A549 treated with ZK216348 at 1 μM for 4 hours (cell line): ENCODE results near the gene OR5B12. TPM values are rescaled to one million over a fixed set of nuclear protein-coding genes. Genes with fewer than 3 reads are reported as not detected.

Source experiments
- total RNA-seq: library from RNA; stranded (reverse); fragments of 200-300 nt; extraction: Qiagen RNA extraction; gene quantifications from 5 replicates; pipeline ENCODE4 v1.2.3, GENCODE V29; 2022; ENCODE audit warnings: low read depth

The OR5B12 gene
- not detected in 5 replicates for total RNA-seq

DNA sequence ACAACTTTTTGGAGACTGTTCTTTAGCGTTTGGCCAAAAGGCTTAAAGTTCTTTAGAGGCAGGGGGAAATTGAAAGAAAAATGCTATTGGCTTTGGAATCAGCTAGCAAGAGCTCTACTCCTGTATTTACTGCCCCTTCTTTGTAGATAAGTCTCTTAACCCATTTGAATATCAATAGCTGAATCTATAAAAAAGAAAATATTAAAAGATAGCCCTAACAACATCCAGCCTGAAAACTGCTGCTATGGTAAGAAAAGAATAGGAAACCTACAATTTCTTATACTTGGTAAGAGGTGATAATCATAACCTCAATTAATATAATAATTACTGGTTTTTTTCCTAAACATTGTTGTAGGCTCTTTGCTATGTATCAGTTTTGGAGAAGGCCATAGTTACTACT is at the start of gene OR5B12:
Gene OR5B12 (minus strand): TSS at position 101 of the 400 bp plus-strand sequence. CDS start 2,085 bp downstream, outside the sequence.

GRCh38 chr11:58428021-58428420 is 14.0 kb downstream of the OR5B12 start, which contains the start of gene OR5B2:
Gene OR5B2, minus strand, starts transcription at chr11:58428121. Its CDS starts 4,860 bp downstream, at chr11:58423261.

DNA sequence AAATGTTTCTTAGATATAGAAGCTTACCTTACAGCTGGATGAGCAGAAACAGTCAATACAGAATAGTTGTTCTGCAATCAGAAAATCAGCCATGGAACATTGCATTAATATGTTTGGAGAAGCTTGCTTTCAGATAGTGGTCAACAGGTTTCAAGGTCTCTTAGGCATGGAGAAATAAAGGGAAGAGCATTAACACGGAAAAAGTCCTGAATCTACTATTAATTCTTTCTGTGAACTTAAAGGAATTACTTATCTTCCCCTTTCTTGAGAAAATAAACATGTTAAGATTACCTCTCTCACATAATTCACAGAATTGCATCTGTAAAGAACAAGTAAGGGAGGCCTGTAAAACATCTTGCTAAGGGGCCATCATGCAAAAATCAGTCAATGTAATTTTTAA is 35.3 kb downstream of the OR5B12 start, which contains the start of gene OR5B3:
Gene OR5B3 (minus strand): TSS at position 101 of the 400 bp plus-strand sequence. CDS start 3,465 bp downstream, outside the sequence.

Other genes with a start within 250 kb of the OR5B12 start
- gene OR1S2, start 238.1 kb downstream of the OR5B12 start, total RNA-seq = not detected in 5 replicates
- gene OR1S1, start 229.5 kb downstream of the OR5B12 start, total RNA-seq = not detected in 5 replicates
- not detected in 5 replicates for gene OR10Q1, start 213.3 kb downstream of the OR5B12 start, total RNA-seq
- not detected in 5 replicates for gene OR10W1, start 174.0 kb downstream of the OR5B12 start, total RNA-seq
- not detected in 5 replicates for gene OR5B17, start 83.2 kb downstream of the OR5B12 start, total RNA-seq
- gene OR5B3, start 35.4 kb downstream of the OR5B12 start, total RNA-seq = not detected in 5 replicates
- gene OR5B2, start 14.1 kb downstream of the OR5B12 start, total RNA-seq = not detected in 5 replicates
- not detected in 5 replicates for gene OR5B21, start 65.9 kb upstream of the OR5B12 start, total RNA-seq
- gene LPXN, start 133.6 kb upstream of the OR5B12 start, total RNA-seq = 2.2 to 4.1 TPM (median 2.5 TPM) in 5 replicates
- 26.9 to 47.6 TPM (median 42.3 TPM) in 5 replicates for gene ZFP91, start 136.8 kb upstream of the OR5B12 start, total RNA-seq
- 0.95 to 1.5 TPM (median 1.2 TPM) in 5 replicates for gene CNTF, start 180.4 kb upstream of the OR5B12 start, total RNA-seq